Fibroblast of pulmonary artery (primary cell): ENCODE measurements around the gene LRP1.

Experiments used
- DNase-seq: peaks from one replicate; pipeline ENCODE4 v3.0.0-alpha.2; 2010; ENCODE audit warnings: low read depth
- H3K4me3 ChIP-seq: replicated peaks from 2 replicates; pipeline ENCODE4 v1.5.1; 2011; ENCODE audit warnings: low read depth, mild to moderate bottlenecking, control low read depth, low read length, moderate library complexity
- TF ChIP-seq, protein P1 (sequence below): IDR thresholded peaks from 2 replicates; pipeline ENCODE4 v1.5.1; 2011; ENCODE audit warnings: mild to moderate bottlenecking, control low read depth, low read length, inconsistent platforms; ENCODE audit errors: missing control alignments

Gene LRP1

DNA sequence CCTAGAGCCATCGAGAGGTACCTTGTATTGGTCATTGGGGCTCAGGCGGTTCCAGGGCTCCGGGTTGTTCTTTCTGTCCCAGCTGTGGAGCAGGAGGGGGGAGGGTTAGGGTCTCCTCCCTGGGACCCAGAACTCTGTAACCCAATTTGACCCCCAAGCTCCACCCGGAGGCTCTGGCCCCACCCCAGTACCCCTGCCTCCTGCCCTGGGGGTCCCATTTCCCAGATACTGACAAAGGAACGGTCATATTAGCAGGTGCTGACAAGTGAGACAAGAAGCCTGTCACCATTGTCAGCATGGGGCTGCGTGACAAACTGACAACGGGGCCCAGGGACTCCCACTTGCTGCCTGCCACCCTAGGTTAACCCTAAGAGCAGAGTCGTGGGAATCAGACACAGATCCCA lies 107.4 kb downstream of the LRP1 start:
- H3K4me3 ChIP-seq = no peak overlapping the region
- DNase-seq = no peak
- TF ChIP-seq, protein P1, sequence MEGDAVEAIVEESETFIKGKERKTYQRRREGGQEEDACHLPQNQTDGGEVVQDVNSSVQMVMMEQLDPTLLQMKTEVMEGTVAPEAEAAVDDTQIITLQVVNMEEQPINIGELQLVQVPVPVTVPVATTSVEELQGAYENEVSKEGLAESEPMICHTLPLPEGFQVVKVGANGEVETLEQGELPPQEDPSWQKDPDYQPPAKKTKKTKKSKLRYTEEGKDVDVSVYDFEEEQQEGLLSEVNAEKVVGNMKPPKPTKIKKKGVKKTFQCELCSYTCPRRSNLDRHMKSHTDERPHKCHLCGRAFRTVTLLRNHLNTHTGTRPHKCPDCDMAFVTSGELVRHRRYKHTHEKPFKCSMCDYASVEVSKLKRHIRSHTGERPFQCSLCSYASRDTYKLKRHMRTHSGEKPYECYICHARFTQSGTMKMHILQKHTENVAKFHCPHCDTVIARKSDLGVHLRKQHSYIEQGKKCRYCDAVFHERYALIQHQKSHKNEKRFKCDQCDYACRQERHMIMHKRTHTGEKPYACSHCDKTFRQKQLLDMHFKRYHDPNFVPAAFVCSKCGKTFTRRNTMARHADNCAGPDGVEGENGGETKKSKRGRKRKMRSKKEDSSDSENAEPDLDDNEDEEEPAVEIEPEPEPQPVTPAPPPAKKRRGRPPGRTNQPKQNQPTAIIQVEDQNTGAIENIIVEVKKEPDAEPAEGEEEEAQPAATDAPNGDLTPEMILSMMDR = no peak

DNA sequence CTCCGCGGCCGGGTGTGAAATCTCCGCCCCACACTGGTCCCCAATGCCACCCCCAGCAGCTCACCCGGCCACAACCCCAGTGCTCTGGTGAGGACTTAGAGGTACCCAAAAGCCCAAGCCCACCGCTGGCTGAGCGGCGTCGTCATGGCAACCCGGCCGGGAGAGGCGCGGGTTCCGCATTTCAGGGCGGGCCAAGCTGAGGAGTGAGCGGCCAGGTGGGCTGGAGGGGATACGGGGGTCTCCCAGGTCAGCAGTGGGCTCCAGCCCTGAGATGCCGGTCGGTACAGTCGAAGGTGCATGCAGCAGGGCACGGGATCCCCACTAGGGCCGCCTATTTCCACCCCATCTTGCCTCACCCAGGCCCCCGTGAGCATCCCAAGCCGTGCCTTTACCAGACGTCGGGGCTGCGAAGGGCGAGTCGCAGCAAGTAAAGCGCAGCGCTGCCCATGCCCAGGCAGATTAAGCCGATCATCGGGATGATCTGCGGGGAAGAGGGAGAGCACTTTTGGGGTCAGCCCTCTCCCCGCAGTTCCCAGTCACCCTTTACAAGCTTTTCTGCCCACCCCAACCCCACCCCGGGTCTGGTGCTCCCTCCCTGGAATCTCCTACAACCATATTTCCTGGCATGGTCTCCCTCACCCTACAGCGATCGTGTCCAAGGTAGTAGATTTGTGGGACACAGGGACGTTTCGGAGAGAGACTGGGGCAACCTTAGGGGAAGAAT lies 108.1 kb downstream of the LRP1 start:
- no peak for DNase-seq
- TF ChIP-seq, protein P1 = no peak
- no peak overlapping the region for H3K4me3 ChIP-seq

GRCh38 chr12:57236925-57237595 lies 108.8 kb downstream of the LRP1 start:
- no peak overlapping the region for H3K4me3 ChIP-seq
- no peak for DNase-seq
- TF ChIP-seq, protein P1 = no peak

DNA sequence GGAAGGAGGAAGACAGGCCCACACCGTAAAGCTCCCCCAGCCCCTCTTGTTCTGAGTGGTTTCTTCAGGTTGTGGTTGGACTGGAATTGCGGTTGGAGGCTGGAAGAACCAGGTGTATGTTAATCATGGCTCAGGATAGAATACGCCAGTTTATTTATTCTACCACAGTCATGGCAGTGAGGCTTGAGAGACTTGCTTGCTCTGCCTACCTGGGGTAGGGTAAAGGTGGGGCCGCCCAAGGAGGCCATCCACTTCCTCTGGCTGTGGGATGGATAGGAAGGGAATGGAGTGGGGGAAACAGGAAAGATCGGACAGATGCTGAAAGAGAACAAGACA lies 109.3 kb downstream of the LRP1 start:
- TF ChIP-seq, protein P1 = no peak
- H3K4me3 ChIP-seq = no peak overlapping the region

GRCh38 chr12:57237932-57238853 lies 109.9 kb downstream of the LRP1 start:
- no peak for DNase-seq
- peak overlapping the region; percentile 18 for H3K4me3 ChIP-seq
- TF ChIP-seq, protein P1 = no peak

More for the DNA sequence above, 109.3 kb downstream of the LRP1 start:
- no peak for DNase-seq

GRCh38 chr12:57238854-57239554 lies 110.7 kb downstream of the LRP1 start:
- TF ChIP-seq, protein P1 = no peak
- peak; percentile 87 for DNase-seq

More at GRCh38 chr12:57238854-57239554, 110.7 kb downstream of the LRP1 start:
- peak overlapping the region; percentile 61 for H3K4me3 ChIP-seq
